Ovary (tissue), 3 donors: ENCODE results near the gene MAP2K1.

ENCODE experiments used
- CTCF ChIP-seq, 3 donors: fragments of 450-650 bp in 2 of 3; fragments of 200-600 bp in 1 of 3; IDR thresholded peaks; one replicate each; pipeline versions ENCODE4 v1.5.1 to v1.8.0; 2016 to 2022; ENCODE audit warnings: antibody characterized with exemption in 3 of 3, mild to moderate bottlenecking in 1 of 3
- EP300 ChIP-seq: sonication (generic); formaldehyde crosslinking; IDR thresholded peaks from one replicate; pipeline ENCODE4 v1.6.1; 2017; ENCODE audit warnings: antibody characterized with exemption
- donor health status: DM: no; HTN: no; CAD: no.

GRCh38 chr15:66400351-66400774, 13.7 kb downstream of the MAP2K1 start:
- TF ChIP-seq EP300 (no peak), CTCF (IDR thresholded peaks at IDR 0.05) (no peak)
